Measurements from ENCODE around the gene FSCN2. TPM values are rescaled to one million over a fixed set of nuclear protein-coding genes. Genes with fewer than 3 reads are reported as not detected.
A peak's percentile ranks its signal among the peaks of the same experiment; 100 is the strongest.

The FSCN2 gene
- total and polyA plus RNA-seq, 2 donors (not counting 3 experiments of a cell fraction or from before 2014, with no cell fraction given): 0.32 to 0.71 TPM

GRCh38 chr17:81550830-81551457, 22.8 kb downstream of the FSCN2 start:
- ChIA-PET POLR2A (interaction anchor here (0.9 kb wide), 1 partner anchor 16 kb away, joined by 4 read pairs; no protein-coding TSS in a partner anchor), CTCF (interaction anchor here (1.0 to 2.6 kb wide), 7 partner anchors 11 to 296 kb away, joined by 3 to 16 read pairs (median 5); no protein-coding TSS in a partner anchor)
- peaks cover 33% of the 10 kb centered on the region for H3K79me2 ChIP-seq (ENCODE audit: control insufficient read depth, insufficient read depth, low read length)
- no peaks in the 10 kb centered on the region for H3K9me3 ChIP-seq (replicated peaks; ENCODE audit: control insufficient read depth, insufficient read depth, low read length)
- no peaks in the 10 kb centered on the region for H4K20me1 ChIP-seq (replicated peaks; ENCODE audit: control insufficient read depth, extremely low read depth, insufficient read depth, low read length)
- H3K27ac ChIP-seq (ENCODE audit: insufficient read depth, low read depth, low read length): no peak overlapping the region
- no peaks in the 10 kb centered on the region for H3K27me3 ChIP-seq (ENCODE audit: control insufficient read depth in 2 of 2, insufficient read depth in 2 of 2, low read length in 2 of 2)
- H3K9me1 ChIP-seq (replicated peaks; ENCODE audit: control insufficient read depth, extremely low read depth, insufficient read depth, low read length): no peaks in the 10 kb centered on the region
- H3K36me3 ChIP-seq (ENCODE audit: control insufficient read depth in 2 of 2, extremely low read depth in 1 of 2, insufficient read depth in 2 of 2, low read length in 2 of 2): peaks cover 4 to 35% of the 10 kb centered on the region in 2 experiments
- TF ChIP-seq POLR2AphosphoS5 (IDR thresholded peaks at IDR 0.05; ENCODE audit: insufficient read depth, low read depth, low read length): no peak
- TF ChIP-seq, protein P1, sequence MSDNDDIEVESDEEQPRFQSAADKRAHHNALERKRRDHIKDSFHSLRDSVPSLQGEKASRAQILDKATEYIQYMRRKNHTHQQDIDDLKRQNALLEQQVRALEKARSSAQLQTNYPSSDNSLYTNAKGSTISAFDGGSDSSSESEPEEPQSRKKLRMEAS (IDR thresholded peaks at IDR 0.05; ENCODE audit: insufficient read depth, insufficient read length): no peak
- no peak for TF ChIP-seq GATA2 (IDR thresholded peaks at IDR 0.05; ENCODE audit: insufficient read depth, insufficient read length, low read depth, low read length)
- no peak for TF ChIP-seq EZH2 (IDR thresholded peaks at IDR 0.05; ENCODE audit: borderline replicate concordance, low read depth, low read length, severe bottlenecking)
- no peak for TF ChIP-seq CTCF (IDR thresholded peaks at IDR 0.05; ENCODE audit: extremely low read depth in 1 of 2, insufficient read depth in 1 of 2, low read depth in 1 of 2, low read length in 2 of 2)
- no peak for TF ChIP-seq MYC (IDR thresholded peaks at IDR 0.05; ENCODE audit: low read depth, low read length)
- no peak for TF ChIP-seq JUN (IDR thresholded peaks at IDR 0.05; ENCODE audit: borderline replicate concordance, insufficient read depth, insufficient read length, low read depth)
- no peak for TF ChIP-seq FOS (IDR thresholded peaks at IDR 0.05; ENCODE audit: borderline replicate concordance, insufficient read depth, low read length)
- no peak for TF ChIP-seq POLR2A (IDR thresholded peaks at IDR 0.05; ENCODE audit: low read depth, low read length)
- H3K4me3 ChIP-seq (replicated peaks in 1 of 3; ENCODE audit: insufficient read depth in 1 of 3, low read depth in 1 of 3, low read length in 3 of 3): peak overlapping the region in 2 of 3 experiments; percentile 61 to 93
- no peak overlapping the region for H3K9ac ChIP-seq (replicated peaks; ENCODE audit: extremely low read depth, insufficient read depth, low read length)
- H2AFZ ChIP-seq (ENCODE audit: low read depth, low read length): no peak overlapping the region
- dilution Hi-C loops (cut with MboI; ENCODE audit: extremely low pct_ligation_motif_present, low sequenced_read_pairs) (no loop called here), intact Hi-C loops (cut with micrococcal nuclease) (no loop called here)
- H3K4me1 ChIP-seq (ENCODE audit: control insufficient read depth, extremely low read depth, insufficient read depth, low read length): peaks cover 26% of the 10 kb centered on the region
- FAIRE-seq: no peak
- peak overlapping the region; percentile 61 for H3K4me2 ChIP-seq (ENCODE audit: insufficient read depth, low read length)
- DNase-seq (ENCODE audit: low read depth, low spot score): no peak
- no TSS peak for BruUV-seq (replicated peaks)

All from endothelial cell of umbilical vein (primary cell).